OCI-LY1 (cell line): ENCODE data around the gene SSC4D.

Experiments used
- CTCF ChIP-seq: fragments of 200-600 bp; sonication (generic), shearing (Covaris generic); IDR thresholded peaks from 2 replicates; pipeline ENCODE4 v1.5.1; 2017; ENCODE audit warnings: mild to moderate bottlenecking, antibody characterized with exemption, low read length, moderate library complexity, mixed read lengths
- EZH2 ChIP-seq: fragments of 200-600 bp; sonication (generic), shearing (Covaris generic); IDR thresholded peaks from 2 replicates; pipeline ENCODE4 v1.8.0; 2017; ENCODE audit warnings: borderline replicate concordance, mixed run types, mild to moderate bottlenecking, antibody characterized with exemption, low read length, moderate library complexity, mixed read lengths

- TF ChIP-seq CTCF: no peak
- no peak for TF ChIP-seq EZH2
Measured at GRCh38 chr7:76430836-76431235, 21.3 kb upstream of the SSC4D start.
